Measurements from ENCODE around the gene TMPRSS11E.

- TF ChIP-seq CTCF (IDR thresholded peaks at IDR 0.05): no peak
- TF ChIP-seq POLR2A (IDR thresholded peaks at IDR 0.05): no peak
These were observed 51.8 kb downstream of the TMPRSS11E start for GRCh38 chr4:68499021-68499420.
